HCT116 (cell line): ENCODE results near the gene NOX3. TPM values are rescaled to one million over a fixed set of nuclear protein-coding genes. Genes with fewer than 3 reads are reported as not detected.

Experiments used
- ELF1 ChIP-seq: IDR thresholded peaks from 2 replicates; pipeline ENCODE4 v1.6.1; 2012; ENCODE audit warnings: low read depth, borderline replicate concordance
- FOSL1 ChIP-seq: IDR thresholded peaks from 2 replicates; pipeline ENCODE4 v1.6.1; 2012; ENCODE audit warnings: low read depth
- ZNF274 ChIP-seq: fragments of 200-500 bp; sonication (Bioruptor generic); IDR thresholded peaks from 2 replicates; pipeline ENCODE4 v1.6.1; 2014; ENCODE audit warnings: mild to moderate bottlenecking, low read depth, low read length, inconsistent platforms
- total RNA-seq: library from RNA; stranded (reverse); gene quantifications from one replicate; pipeline ENCODE4 v1.2.1, GENCODE V29; 2021; ENCODE audit not compliant: unreplicated experiment
- TF ChIP-seq, protein P1 (sequence below), 3 experiments: fragments of 200-600 bp in 1 of 3; sonication (generic) in 1 of 3; IDR thresholded peaks in 2 of 3; conservative IDR thresholded peaks in 1 of 3; 2 replicates each; pipeline ENCODE4 v1.5.1; 2012 to 2017; ENCODE audit warnings: low read depth in 2 of 3, low read length in 2 of 3, antibody characterized with exemption in 1 of 3, borderline replicate concordance in 1 of 3, control low read depth in 1 of 3, mild to moderate bottlenecking in 1 of 3, mixed read lengths in 1 of 3, mixed run types in 1 of 3, moderate library complexity in 1 of 3; ENCODE audit not compliant: insufficient read depth in 1 of 3
- TF ChIP-seq, protein P2 (sequence below): IDR thresholded peaks from 2 replicates; pipeline ENCODE4 v1.6.1; 2012
- TF ChIP-seq, protein P3 (sequence below): IDR thresholded peaks from 2 replicates; pipeline ENCODE4 v1.6.1; 2011; ENCODE audit warnings: mild to moderate bottlenecking, low read length, moderate library complexity; ENCODE audit not compliant: insufficient replicate concordance; ENCODE audit errors: extremely low read depth

Gene NOX3
- total RNA-seq, 1 experiment from 2014 or later: not detected

DNA sequence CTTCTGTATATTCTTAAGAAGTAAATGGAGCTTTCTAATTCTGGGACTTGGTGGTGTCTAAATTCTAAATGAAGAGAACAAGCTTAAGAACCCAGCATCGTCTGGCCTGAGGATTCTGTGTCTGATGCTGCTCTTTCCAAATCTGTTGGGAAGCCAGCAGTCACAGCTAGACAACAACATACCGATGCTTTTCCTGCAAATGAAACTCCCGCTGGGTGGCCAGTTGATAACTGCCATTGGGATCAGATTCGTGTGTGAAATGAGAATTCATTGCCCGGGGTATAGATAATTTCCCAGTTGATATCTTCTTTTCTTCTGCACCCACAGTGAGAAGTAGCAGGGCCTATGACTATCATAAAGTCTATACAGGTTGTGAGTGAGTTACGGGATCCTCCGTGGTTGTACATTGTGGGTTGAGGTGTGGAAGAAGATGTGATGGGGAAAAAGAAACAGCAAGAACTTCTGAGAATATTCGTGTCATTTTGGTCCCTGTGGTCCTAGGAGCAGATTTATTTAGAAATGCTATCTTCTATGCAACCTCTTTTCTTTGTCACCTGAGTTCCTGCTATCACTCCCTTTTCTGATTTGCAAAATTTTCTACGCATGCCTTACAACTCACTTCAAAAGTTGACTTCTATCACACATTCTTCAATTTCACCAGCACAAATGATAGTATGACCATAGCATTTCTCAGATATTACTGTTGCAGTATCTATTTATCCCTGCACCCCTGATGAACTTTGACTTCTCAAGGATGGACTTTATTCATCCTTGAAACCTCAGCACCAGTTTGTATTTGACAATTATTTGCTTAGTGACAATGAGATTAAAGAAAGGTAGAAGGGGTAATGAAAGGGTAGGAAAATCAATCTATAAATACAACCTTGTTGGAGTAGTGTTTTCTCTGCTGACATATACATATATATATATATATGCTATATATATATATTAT lies 10.4 kb downstream of the NOX3 start (continued):
- TF ChIP-seq, protein P1, sequence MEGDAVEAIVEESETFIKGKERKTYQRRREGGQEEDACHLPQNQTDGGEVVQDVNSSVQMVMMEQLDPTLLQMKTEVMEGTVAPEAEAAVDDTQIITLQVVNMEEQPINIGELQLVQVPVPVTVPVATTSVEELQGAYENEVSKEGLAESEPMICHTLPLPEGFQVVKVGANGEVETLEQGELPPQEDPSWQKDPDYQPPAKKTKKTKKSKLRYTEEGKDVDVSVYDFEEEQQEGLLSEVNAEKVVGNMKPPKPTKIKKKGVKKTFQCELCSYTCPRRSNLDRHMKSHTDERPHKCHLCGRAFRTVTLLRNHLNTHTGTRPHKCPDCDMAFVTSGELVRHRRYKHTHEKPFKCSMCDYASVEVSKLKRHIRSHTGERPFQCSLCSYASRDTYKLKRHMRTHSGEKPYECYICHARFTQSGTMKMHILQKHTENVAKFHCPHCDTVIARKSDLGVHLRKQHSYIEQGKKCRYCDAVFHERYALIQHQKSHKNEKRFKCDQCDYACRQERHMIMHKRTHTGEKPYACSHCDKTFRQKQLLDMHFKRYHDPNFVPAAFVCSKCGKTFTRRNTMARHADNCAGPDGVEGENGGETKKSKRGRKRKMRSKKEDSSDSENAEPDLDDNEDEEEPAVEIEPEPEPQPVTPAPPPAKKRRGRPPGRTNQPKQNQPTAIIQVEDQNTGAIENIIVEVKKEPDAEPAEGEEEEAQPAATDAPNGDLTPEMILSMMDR (IDR thresholded peaks at IDR 0.05 in 2 of 3, conservative IDR thresholded peaks at IDR 0.05 in 1 of 3; ENCODE audit: borderline replicate concordance in 1 of 3, insufficient read depth in 1 of 3, low read depth in 2 of 3, low read length in 2 of 3): no peak
- TF ChIP-seq ZNF274: no peak
- TF ChIP-seq, protein P2, sequence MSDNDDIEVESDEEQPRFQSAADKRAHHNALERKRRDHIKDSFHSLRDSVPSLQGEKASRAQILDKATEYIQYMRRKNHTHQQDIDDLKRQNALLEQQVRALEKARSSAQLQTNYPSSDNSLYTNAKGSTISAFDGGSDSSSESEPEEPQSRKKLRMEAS: no peak
- no peak for TF ChIP-seq FOSL1
- no peak for TF ChIP-seq ELF1
- TF ChIP-seq, protein P3, sequence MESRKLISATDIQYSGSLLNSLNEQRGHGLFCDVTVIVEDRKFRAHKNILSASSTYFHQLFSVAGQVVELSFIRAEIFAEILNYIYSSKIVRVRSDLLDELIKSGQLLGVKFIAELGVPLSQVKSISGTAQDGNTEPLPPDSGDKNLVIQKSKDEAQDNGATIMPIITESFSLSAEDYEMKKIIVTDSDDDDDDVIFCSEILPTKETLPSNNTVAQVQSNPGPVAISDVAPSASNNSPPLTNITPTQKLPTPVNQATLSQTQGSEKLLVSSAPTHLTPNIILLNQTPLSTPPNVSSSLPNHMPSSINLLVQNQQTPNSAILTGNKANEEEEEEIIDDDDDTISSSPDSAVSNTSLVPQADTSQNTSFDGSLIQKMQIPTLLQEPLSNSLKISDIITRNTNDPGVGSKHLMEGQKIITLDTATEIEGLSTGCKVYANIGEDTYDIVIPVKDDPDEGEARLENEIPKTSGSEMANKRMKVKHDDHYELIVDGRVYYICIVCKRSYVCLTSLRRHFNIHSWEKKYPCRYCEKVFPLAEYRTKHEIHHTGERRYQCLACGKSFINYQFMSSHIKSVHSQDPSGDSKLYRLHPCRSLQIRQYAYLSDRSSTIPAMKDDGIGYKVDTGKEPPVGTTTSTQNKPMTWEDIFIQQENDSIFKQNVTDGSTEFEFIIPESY: no peak
